IMR-90 (cell line): ENCODE data around the gene ZMYM1. TPM values are rescaled to one million over a fixed set of nuclear protein-coding genes. Genes with fewer than 3 reads are reported as not detected.

Experiments used
- ATAC-seq: fragments of 200-7000 bp; cut with Tn5 transposase; 2 replicates; pipeline ENCODE4 v1.9.1; 2020; ENCODE audit warnings: low read depth, mild to moderate bottlenecking, moderate library complexity
- BruUV-seq: library from RNA; stranded (reverse); fragments of 400-500 nt; replicated peaks from 2 replicates; lab custom pipeline; 2021; lab: Mats Ljungman, UMichigan
- CTCF ChIA-PET: fragments of 300-600 bp; formaldehyde crosslinking; extraction: SDS; loops from one replicate; lab custom pipeline; 2021; ENCODE audit warnings: antibody characterized with exemption; lab: Yijun Ruan, JAX
- POLR2A ChIA-PET: fragments of 300-600 bp; sonication (Branson Sonifier 250); formaldehyde crosslinking; loops from one replicate; lab custom pipeline; 2022; ENCODE audit warnings: antibody characterized with exemption; ENCODE audit not compliant: unreplicated experiment; lab: Charles Lee
- DNase-seq: peaks from one replicate; pipeline ENCODE4 v3.0.0; 2013
- H2AFZ ChIP-seq: replicated peaks from 2 replicates; pipeline ENCODE3; 2013; ENCODE audit warnings: low read length, mild to moderate bottlenecking; ENCODE audit not compliant: poor library complexity
- H2AK5ac ChIP-seq: 2 replicates; pipeline ENCODE4 v1.6.1; 2013; ENCODE audit warnings: low read depth, low read length, inconsistent platforms
- H2AK9ac ChIP-seq: replicated peaks from 2 replicates; pipeline ENCODE3; 2013; ENCODE audit warnings: mild to moderate bottlenecking, low read depth, low read length, moderate library complexity; ENCODE audit not compliant: poor library complexity
- H2BK120ac ChIP-seq: 2 replicates; pipeline ENCODE4 v1.6.1; 2013; ENCODE audit warnings: low read depth, low read length, inconsistent platforms
- H2BK15ac ChIP-seq: 3 replicates; pipeline ENCODE4 v1.6.1; 2013; ENCODE audit warnings: low read depth, low read length, inconsistent platforms
- H2BK20ac ChIP-seq: 2 replicates; pipeline ENCODE4 v1.6.1; 2013; ENCODE audit warnings: low read depth, mild to moderate bottlenecking, inconsistent platforms, low read length, moderate library complexity
- H2BK5ac ChIP-seq: 2 replicates; pipeline ENCODE4 v1.6.1; 2013; ENCODE audit warnings: mild to moderate bottlenecking, low read depth, low read length, inconsistent platforms; ENCODE audit not compliant: poor library complexity, severe bottlenecking
- H3K14ac ChIP-seq: replicated peaks from 2 replicates; pipeline ENCODE4 v1.6.1; 2013; ENCODE audit warnings: low read depth, low read length, inconsistent platforms
- H3K18ac ChIP-seq: 2 replicates; pipeline ENCODE4 v1.6.1; 2013; ENCODE audit warnings: low read depth, low read length, control low read depth
- H3K23ac ChIP-seq: 2 replicates; pipeline ENCODE4 v1.6.1; 2013; ENCODE audit warnings: low read depth, low read length, inconsistent platforms
- H3K27ac ChIP-seq: 2 replicates; pipeline ENCODE4 v1.5.1; 2013; ENCODE audit warnings: mild to moderate bottlenecking, control low read depth, low read length; ENCODE audit not compliant: insufficient read depth
- H3K27me3 ChIP-seq: 2 replicates; pipeline ENCODE4 v1.6.1; 2013; ENCODE audit warnings: low read length; ENCODE audit not compliant: control insufficient read depth, insufficient read depth
- H3K36me3 ChIP-seq: 2 replicates; pipeline ENCODE4 v1.6.1; 2013; ENCODE audit warnings: low read length, mixed read lengths; ENCODE audit not compliant: control insufficient read depth, insufficient read depth
- H3K4ac ChIP-seq: 2 replicates; pipeline ENCODE4 v1.6.1; 2013; ENCODE audit warnings: low read depth, low read length, inconsistent platforms
- H3K4me1 ChIP-seq: 2 replicates; pipeline ENCODE4 v1.6.1; 2013; ENCODE audit warnings: low read length, mixed read lengths; ENCODE audit not compliant: control insufficient read depth, insufficient read depth
- H3K4me2 ChIP-seq: 2 replicates; pipeline ENCODE4 v1.6.1; 2013; ENCODE audit warnings: low read depth, mild to moderate bottlenecking, control low read depth, low read length, moderate library complexity
- H3K4me3 ChIP-seq: 2 replicates; pipeline ENCODE4 v1.5.1; 2013; ENCODE audit warnings: low read depth, mild to moderate bottlenecking, control low read depth, low read length, moderate library complexity; ENCODE audit not compliant: insufficient read depth
- H3K56ac ChIP-seq: 2 replicates; pipeline ENCODE4 v1.6.1; 2013; ENCODE audit warnings: low read length, inconsistent platforms; ENCODE audit not compliant: insufficient read depth; ENCODE audit errors: extremely low read depth
- H3K79me1 ChIP-seq, 2 experiments: 2 replicates each; pipeline ENCODE4 v1.6.1; 2013; ENCODE audit warnings: low read length in 2 of 2, inconsistent platforms in 1 of 2, low read depth in 1 of 2
- H3K9ac ChIP-seq: 2 replicates; pipeline ENCODE4 v1.6.1; 2013; ENCODE audit warnings: low read depth, low read length, control low read depth
- H3K9me1 ChIP-seq: 2 replicates; pipeline ENCODE4 v1.6.1; 2013; ENCODE audit warnings: low read length, inconsistent platforms; ENCODE audit not compliant: insufficient read depth
- H3K9me3 ChIP-seq: 2 replicates; pipeline ENCODE4 v1.6.1; 2013; ENCODE audit warnings: low read length; ENCODE audit not compliant: control insufficient read depth, insufficient read depth
- H4K20me1 ChIP-seq: 2 replicates; pipeline ENCODE4 v1.6.1; 2013; ENCODE audit warnings: low read length, inconsistent platforms; ENCODE audit not compliant: insufficient read depth
- H4K5ac ChIP-seq: 2 replicates; pipeline ENCODE4 v1.6.1; 2013; ENCODE audit warnings: mild to moderate bottlenecking, low read depth, low read length, control low read depth
- H4K8ac ChIP-seq, 2 experiments: 2 replicates each; pipeline ENCODE4 v1.6.1; 2013; ENCODE audit warnings: low read depth in 2 of 2, low read length in 2 of 2, control low read depth in 1 of 2, inconsistent platforms in 1 of 2
- H4K91ac ChIP-seq: 2 replicates; pipeline ENCODE4 v1.6.1; 2013; ENCODE audit warnings: low read depth, low read length, inconsistent platforms; ENCODE audit not compliant: insufficient read depth
- BHLHE40 ChIP-seq: fragments of 150-350 bp; IDR thresholded peaks from 2 replicates; pipeline ENCODE4 v1.6.1; 2016; ENCODE audit warnings: mild to moderate bottlenecking, low read depth, low read length
- CHD1 ChIP-seq: IDR thresholded peaks from 2 replicates; pipeline ENCODE4 v1.6.1; 2012; ENCODE audit warnings: low read depth, low read length, improper control_type of control experiment
- CTCF ChIP-seq: conservative IDR thresholded peaks from 2 replicates; pipeline ENCODE4 v1.5.1; 2012; ENCODE audit warnings: mild to moderate bottlenecking, low read depth, low read length, improper control_type of control experiment
- FOS ChIP-seq: fragments of 150-350 bp; IDR thresholded peaks from 2 replicates; pipeline ENCODE4 v1.6.1; 2016; ENCODE audit warnings: low read depth, low read length
- MAFK ChIP-seq: IDR thresholded peaks from 2 replicates; pipeline ENCODE4 v1.6.1; 2012; ENCODE audit warnings: low read depth, low read length, improper control_type of control experiment
- MAZ ChIP-seq: IDR thresholded peaks from 2 replicates; pipeline ENCODE4 v1.6.1; 2012; ENCODE audit warnings: low read depth, mild to moderate bottlenecking, low read length, improper control_type of control experiment, moderate library complexity, borderline replicate concordance
- MXI1 ChIP-seq: IDR thresholded peaks from 2 replicates; pipeline ENCODE4 v1.6.1; 2012; ENCODE audit warnings: low read depth, mild to moderate bottlenecking, low read length, moderate library complexity, borderline replicate concordance
- NFE2L2 ChIP-seq: fragments of 150-350 bp; IDR thresholded peaks from 2 replicates; pipeline ENCODE4 v1.6.1; 2016; ENCODE audit warnings: low read depth, mild to moderate bottlenecking, low read length
- POLR2A ChIP-seq: IDR thresholded peaks from 2 replicates; pipeline ENCODE4 v1.6.1; 2012; ENCODE audit warnings: mild to moderate bottlenecking, low read depth, low read length
- RAD21 ChIP-seq: IDR thresholded peaks from 2 replicates; pipeline ENCODE4 v1.6.1; 2012; ENCODE audit warnings: low read length, improper control_type of control experiment
- RCOR1 ChIP-seq: IDR thresholded peaks from 2 replicates; pipeline ENCODE4 v1.6.1; 2012; ENCODE audit warnings: mild to moderate bottlenecking, low read length, improper control_type of control experiment; ENCODE audit not compliant: insufficient replicate concordance
- RFX5 ChIP-seq: IDR thresholded peaks from 2 replicates; pipeline ENCODE4 v1.8.0; 2012; ENCODE audit warnings: low read depth, mild to moderate bottlenecking, low read length, moderate library complexity
- SMC3 ChIP-seq: fragments of 150-350 bp; IDR thresholded peaks from 2 replicates; pipeline ENCODE4 v1.6.1; 2016; ENCODE audit warnings: low read depth, mild to moderate bottlenecking, antibody characterized with exemption, low read length, moderate library complexity
- USF2 ChIP-seq: fragments of 150-350 bp; IDR thresholded peaks from 2 replicates; pipeline ENCODE4 v1.6.1; 2017; ENCODE audit warnings: mild to moderate bottlenecking, antibody characterized with exemption, low read length, low read depth
- WGBS, 2 experiments: methylation state at CpG; one replicate each; pipeline versions ENCODE4 v1.1.5 to v1.1.7; 2013; ENCODE audit warnings: missing lambda C conversion rate in 2 of 2; ENCODE audit not compliant: insufficient read length in 1 of 2; ENCODE audit errors: extremely low coverage in 2 of 2; 5-methylcytosine and 5-hydroxymethylcytosine counted together
- dilution Hi-C: fragments of 300-500 bp; cut with HindIII; formaldehyde crosslinking; loops from one replicate; pipeline ENCODE4 v1.14.3; 2018; ENCODE audit warnings: low sequenced_read_pairs; ENCODE audit not compliant: unreplicated experiment
- in situ Hi-C: fragments of 300-500 bp; cut with MboI; formaldehyde crosslinking; loops from 3 replicates; pipeline ENCODE4 v1.14.3; 2019; ENCODE audit warnings: low sequenced_read_pairs, inconsistent platforms, mixed read lengths
- intact Hi-C: fragments of 100-400 bp; cut with micrococcal nuclease; formaldehyde crosslinking; loops from 2 replicates; pipeline ENCODE4 v1.10.0; 2022
- polyA plus RNA-seq, 3 experiments: library from polyadenylated mRNA; depleted of rRNA; stranded (reverse); fragments of >200 nt; gene quantifications; 2 replicates each; pipeline ENCODE4 v1.2.3, GENCODE V29; 2012; ENCODE audit warnings: low replicate concordance in 1 of 3
- total RNA-seq: library from RNA; depleted of rRNA; stranded (reverse); fragments of >200 nt; gene quantifications from 2 replicates; pipeline ENCODE4 v1.2.3, GENCODE V29; 2012
- TF ChIP-seq, protein P1 (sequence below): fragments of 150-350 bp; IDR thresholded peaks from 2 replicates; pipeline ENCODE4 v1.6.1; 2016; ENCODE audit warnings: low read depth, mild to moderate bottlenecking, low read length, moderate library complexity, borderline replicate concordance

The ZMYM1 gene
- total and polyA plus RNA-seq, 2 of the 4 experiments (the other 2 are of a cell fraction): 7.2 to 33.9 TPM

DNA sequence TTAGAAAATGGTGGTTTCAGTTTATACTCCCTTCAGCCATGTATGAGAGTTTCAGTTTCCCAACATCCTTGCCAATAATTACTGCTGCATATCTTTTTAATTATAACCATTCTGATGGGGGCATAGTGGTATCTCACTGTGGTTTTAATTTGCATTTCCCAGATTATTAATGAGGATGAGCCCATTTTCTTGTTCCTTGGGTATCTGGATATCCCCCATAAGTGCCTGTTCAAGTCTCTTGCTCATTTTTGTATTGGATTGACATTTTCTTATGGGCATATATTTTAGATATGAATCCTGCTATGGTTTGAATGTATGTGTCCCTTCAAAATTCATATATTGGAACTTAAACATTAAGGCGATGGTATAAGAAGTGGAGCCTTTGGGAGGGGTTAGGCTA, 45.8 kb upstream of the ZMYM1 start:
- CTCF ChIA-PET: no interaction called here
- in situ Hi-C loops: no loop called here

More for the DNA sequence above, 45.8 kb upstream of the ZMYM1 start:
- peaks cover 4% of the 10 kb centered on the region for H4K20me1 ChIP-seq
- no peak overlapping the region for H2BK120ac ChIP-seq
- H4K8ac ChIP-seq: no peak overlapping the region
- peaks cover 1% of the 10 kb centered on the region; the same call in 1 of the 2 replicates for H3K36me3 ChIP-seq
- no peak overlapping the region for H2AK9ac ChIP-seq
- H3K4ac ChIP-seq: no peak overlapping the region
- no peak overlapping the region for H2AK5ac ChIP-seq
- H3K9ac ChIP-seq: no peak overlapping the region
- dilution Hi-C loops: no loop called here
- no peak overlapping the region for H2BK20ac ChIP-seq
- H3K9me3 ChIP-seq: no peaks in the 10 kb centered on the region
- no peak overlapping the region for H4K91ac ChIP-seq
- intact Hi-C loops: loop anchor here (5.0 kb wide), 1 partner anchor 144 kb away; no protein-coding TSS in a partner anchor
- no peak overlapping the region for H3K23ac ChIP-seq
- no peak overlapping the region for H3K18ac ChIP-seq
- WGBS, 2 experiments: no CpG with 5 or more reads among the region's 1 CpG
- H3K56ac ChIP-seq: no peak overlapping the region
- DNase-seq (no peak), ATAC-seq (no peak)
- no peak overlapping the region for H2AFZ ChIP-seq
- no peak overlapping the region for H2BK5ac ChIP-seq
- peaks cover 4% of the 10 kb centered on the region for H3K4me1 ChIP-seq
- no TSS peak for BruUV-seq
- peaks cover 6 to 7% of the 10 kb centered on the region in 2 experiments; a peak in 3 of 4 replicates for H3K79me1 ChIP-seq
- no peaks in the 10 kb centered on the region for H3K9me1 ChIP-seq
- H2BK15ac ChIP-seq: no peak overlapping the region
- no peak overlapping the region for H3K4me3 ChIP-seq
- no peak overlapping the region for H3K14ac ChIP-seq
- POLR2A ChIA-PET: no interaction called here
- TF ChIP-seq RCOR1 (no peak), NFE2L2 (no peak), CHD1 (no peak), MAZ (no peak), MXI1 (no peak), CTCF (no peak), USF2 (no peak), BHLHE40 (no peak), MAFK (no peak), RFX5 (no peak), POLR2A (no peak), SMC3 (no peak), FOS (no peak), RAD21 (no peak)
- TF ChIP-seq, protein P1, sequence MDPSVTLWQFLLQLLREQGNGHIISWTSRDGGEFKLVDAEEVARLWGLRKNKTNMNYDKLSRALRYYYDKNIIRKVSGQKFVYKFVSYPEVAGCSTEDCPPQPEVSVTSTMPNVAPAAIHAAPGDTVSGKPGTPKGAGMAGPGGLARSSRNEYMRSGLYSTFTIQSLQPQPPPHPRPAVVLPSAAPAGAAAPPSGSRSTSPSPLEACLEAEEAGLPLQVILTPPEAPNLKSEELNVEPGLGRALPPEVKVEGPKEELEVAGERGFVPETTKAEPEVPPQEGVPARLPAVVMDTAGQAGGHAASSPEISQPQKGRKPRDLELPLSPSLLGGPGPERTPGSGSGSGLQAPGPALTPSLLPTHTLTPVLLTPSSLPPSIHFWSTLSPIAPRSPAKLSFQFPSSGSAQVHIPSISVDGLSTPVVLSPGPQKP: no peak
- no peak overlapping the region for H3K4me2 ChIP-seq
- no peak overlapping the region for H3K27ac ChIP-seq
- H4K5ac ChIP-seq: no peak overlapping the region
- no peaks in the 10 kb centered on the region for H3K27me3 ChIP-seq
